H9 (cell line): Measurements from ENCODE around the gene HLA-DQA1. TPM values are rescaled to one million over a fixed set of nuclear protein-coding genes. Genes with fewer than 3 reads are reported as not detected.

Experiments used
- DNase-seq: peaks from one replicate; pipeline ENCODE4 v3.0.0-alpha.2; 2017
- H2AFZ ChIP-seq: one replicate; pipeline ENCODE4 v1.6.1; 2013; ENCODE audit warnings: mild to moderate bottlenecking, low read length, control low read depth, moderate library complexity
- H2AK5ac ChIP-seq: 2 replicates; pipeline ENCODE4 v1.6.1; 2013; ENCODE audit warnings: low read length, control low read depth, mixed read lengths; ENCODE audit not compliant: insufficient read length
- H2BK120ac ChIP-seq: one replicate; pipeline ENCODE4 v1.6.1; 2013; ENCODE audit warnings: low read depth, mild to moderate bottlenecking, low read length, control low read depth, inconsistent platforms; ENCODE audit not compliant: poor library complexity, severe bottlenecking
- H2BK12ac ChIP-seq: 2 replicates; pipeline ENCODE4 v1.6.1; 2013; ENCODE audit warnings: low read length, control low read depth, mixed read lengths, low read depth; ENCODE audit not compliant: insufficient read length
- H2BK15ac ChIP-seq: 2 replicates; pipeline ENCODE4 v1.6.1; 2013; ENCODE audit warnings: low read depth, low read length, control low read depth
- H2BK20ac ChIP-seq: one replicate; pipeline ENCODE4 v1.6.1; 2013; ENCODE audit warnings: low read depth, mild to moderate bottlenecking, low read length, control low read depth, inconsistent platforms; ENCODE audit not compliant: poor library complexity, severe bottlenecking
- H2BK5ac ChIP-seq: 2 replicates; pipeline ENCODE4 v1.6.1; 2013; ENCODE audit warnings: low read length, control low read depth, mixed read lengths; ENCODE audit not compliant: insufficient read length
- H3K14ac ChIP-seq: 2 replicates; pipeline ENCODE4 v1.6.1; 2013; ENCODE audit warnings: low read length, control low read depth; ENCODE audit not compliant: insufficient read depth
- H3K18ac ChIP-seq: 2 replicates; pipeline ENCODE4 v1.6.1; 2013; ENCODE audit warnings: low read depth, mild to moderate bottlenecking, mixed read lengths, low read length, control low read depth; ENCODE audit not compliant: insufficient read length
- H3K23ac ChIP-seq: 2 replicates; pipeline ENCODE4 v1.6.1; 2013; ENCODE audit warnings: low read length, control low read depth, mixed read lengths, low read depth; ENCODE audit not compliant: insufficient read length
- H3K23me2 ChIP-seq: 2 replicates; pipeline ENCODE4 v1.6.1; 2013; ENCODE audit warnings: low read depth, mild to moderate bottlenecking, mixed read lengths, low read length, control low read depth; ENCODE audit not compliant: insufficient read length, poor library complexity, severe bottlenecking
- H3K27ac ChIP-seq: 2 replicates; pipeline ENCODE4 v1.5.1; 2013; ENCODE audit warnings: low read length, control low read depth, mixed read lengths, low read depth; ENCODE audit not compliant: insufficient read length
- H3K27me3 ChIP-seq: 2 replicates; pipeline ENCODE4 v1.6.1; 2013; ENCODE audit warnings: low read length, control low read depth, inconsistent platforms; ENCODE audit not compliant: insufficient read depth
- H3K4ac ChIP-seq: 2 replicates; pipeline ENCODE4 v1.6.1; 2013; ENCODE audit warnings: low read depth, mild to moderate bottlenecking, control low read depth, inconsistent platforms, low read length, moderate library complexity
- H3K4me1 ChIP-seq: 2 replicates; pipeline ENCODE4 v1.6.1; 2013; ENCODE audit warnings: low read length, control low read depth, inconsistent platforms; ENCODE audit not compliant: insufficient read depth
- H3K4me2 ChIP-seq: 2 replicates; pipeline ENCODE4 v1.6.1; 2013; ENCODE audit warnings: low read length, control low read depth, mixed read lengths; ENCODE audit not compliant: insufficient read length, insufficient read depth
- H3K56ac ChIP-seq: 2 replicates; pipeline ENCODE4 v1.6.1; 2013; ENCODE audit warnings: low read depth, mild to moderate bottlenecking, mixed read lengths, low read length, control low read depth; ENCODE audit not compliant: insufficient read length
- H3K79me1 ChIP-seq: 2 replicates; pipeline ENCODE4 v1.6.1; 2013; ENCODE audit warnings: low read depth, mild to moderate bottlenecking, moderate library complexity, low read length, control low read depth, inconsistent platforms; ENCODE audit not compliant: insufficient read depth, poor library complexity, severe bottlenecking
- H3K79me2 ChIP-seq: 2 replicates; pipeline ENCODE4 v1.6.1; 2013; ENCODE audit warnings: low read length, control low read depth, inconsistent platforms; ENCODE audit not compliant: insufficient read depth
- H3K9ac ChIP-seq: 2 replicates; pipeline ENCODE4 v1.6.1; 2013; ENCODE audit warnings: low read length, control low read depth, mixed read lengths; ENCODE audit not compliant: insufficient read length; ENCODE audit errors: extremely low read depth
- H3K9me3 ChIP-seq: one replicate; pipeline ENCODE4 v1.6.1; 2013; ENCODE audit warnings: low read depth, low read length, inconsistent platforms; ENCODE audit not compliant: control insufficient read depth
- H3T11ph ChIP-seq: one replicate; pipeline ENCODE4 v1.6.1; 2013; ENCODE audit warnings: mild to moderate bottlenecking, low read length, control low read depth, inconsistent platforms
- H4K20me1 ChIP-seq: one replicate; pipeline ENCODE4 v1.6.1; 2013; ENCODE audit not compliant: control insufficient read depth, insufficient read length, insufficient read depth
- H4K5ac ChIP-seq: 2 replicates; pipeline ENCODE4 v1.6.1; 2013; ENCODE audit warnings: low read depth, mild to moderate bottlenecking, mixed read lengths, low read length, control low read depth; ENCODE audit not compliant: insufficient read length
- H4K8ac ChIP-seq: replicated peaks from 2 replicates; pipeline ENCODE4 v1.6.1; 2013; ENCODE audit warnings: low read length, control low read depth, mixed read lengths, low read depth; ENCODE audit not compliant: insufficient read length
- H4K91ac ChIP-seq: 2 replicates; pipeline ENCODE4 v1.6.1; 2013; ENCODE audit warnings: low read depth, mild to moderate bottlenecking, moderate library complexity, mixed read lengths, low read length, control low read depth; ENCODE audit not compliant: insufficient read length
- H3K27ac Mint-ChIP-seq, 3 experiments: 2 replicates in 2 of 3; 3 replicates in 1 of 3; pipeline ENCODE4 v1.8.0; 2020 to 2021; ENCODE audit warnings: mixed read lengths in 3 of 3, mild to moderate bottlenecking in 1 of 3, moderate library complexity in 1 of 3
- H3K27me3 Mint-ChIP-seq: 2 replicates; pipeline ENCODE4 v1.8.0; 2021; ENCODE audit warnings: low read depth, mild to moderate bottlenecking, moderate library complexity, mixed read lengths
- H3K36me3 Mint-ChIP-seq, 3 experiments: 2 replicates in 2 of 3; 3 replicates in 1 of 3; pipeline ENCODE4 v1.8.0; 2020 to 2021; ENCODE audit warnings: low read depth in 3 of 3, mixed read lengths in 3 of 3; ENCODE audit not compliant: insufficient read depth in 1 of 3
- H3K4me1 Mint-ChIP-seq, 2 experiments: 2 replicates each; pipeline ENCODE4 v1.8.0; 2020; ENCODE audit warnings: mixed read lengths in 2 of 2
- H3K4me3 Mint-ChIP-seq, 2 experiments: 2 replicates in 1 of 2; 3 replicates in 1 of 2; pipeline ENCODE4 v1.8.0; 2020 to 2021; ENCODE audit warnings: mild to moderate bottlenecking in 2 of 2, mixed read lengths in 2 of 2, moderate library complexity in 1 of 2
- H3K9me3 Mint-ChIP-seq, 2 experiments: 2 replicates in 1 of 2; 3 replicates in 1 of 2; pipeline ENCODE4 v1.8.0; 2020; ENCODE audit warnings: mild to moderate bottlenecking in 2 of 2, mixed read lengths in 2 of 2, moderate library complexity in 1 of 2
- CTCF ChIP-seq: fragments of 200-600 bp; sonication (generic); conservative IDR thresholded peaks from 3 replicates; pipeline ENCODE4 v1.8.0; 2021; ENCODE audit warnings: antibody characterized with exemption, mild to moderate bottlenecking
- WGBS: extraction: QIAGEN DNeasy Blood & Tissue Kit; methylation state at CpG from one replicate; pipeline ENCODE4 v1.1.7; 2013; ENCODE audit warnings: missing lambda C conversion rate, low lambda C conversion rate, mixed read lengths; ENCODE audit not compliant: insufficient read length; ENCODE audit errors: extremely low coverage; 5-methylcytosine and 5-hydroxymethylcytosine counted together
- total RNA-seq: library from RNA; stranded (reverse); gene quantifications from 2 replicates; pipeline ENCODE4 v1.2.1, GENCODE V29; 2021

HLA-DQA1 gene
- total RNA-seq, 1 experiment from 2014 or later = 1.7 TPM

- Histone ChIP-seq H2AK5ac (no peak overlapping the region), H3K9me3 (no peaks in the 10 kb centered on the region), H3K4me1 (peaks cover 2% of the 10 kb centered on the region; the same call in 1 of the 2 replicates), H3K56ac (no peak overlapping the region), H3K14ac (no peak overlapping the region), H4K20me1 (no peaks in the 10 kb centered on the region), H4K8ac (no peak overlapping the region), H4K5ac (no peak overlapping the region), H3K4me2 (no peak overlapping the region), H3K27ac (no peak overlapping the region), H3K23me2 (peaks cover 14% of the 10 kb centered on the region), H4K91ac (no peak overlapping the region), H2BK120ac (no peak overlapping the region), H3T11ph (no peak overlapping the region), H3K79me1 (no peaks in the 10 kb centered on the region), H3K18ac (no peak overlapping the region), H2BK20ac (no peak overlapping the region), H2BK15ac (no peak overlapping the region), H2AFZ (no peak overlapping the region), H3K27me3 (no peaks in the 10 kb centered on the region), H2BK5ac (no peak overlapping the region), H2BK12ac (no peak overlapping the region), H3K23ac (no peak overlapping the region), H3K79me2 (no peaks in the 10 kb centered on the region), H3K9ac (no peak overlapping the region), H3K4ac (no peak overlapping the region)
- no CpG with 5 or more reads among the region's 2 CpGs for WGBS
- peaks cover 18 to 22% of the 10 kb centered on the region in 2 experiments for H3K4me1 Mint-ChIP-seq
- no peak overlapping the region for H3K4me3 Mint-ChIP-seq
- no peaks in the 10 kb centered on the region for H3K36me3 Mint-ChIP-seq
- no peak for DNase-seq
- H3K9me3 Mint-ChIP-seq = no peaks in the 10 kb centered on the region
- H3K27me3 Mint-ChIP-seq = peaks cover 13% of the 10 kb centered on the region
- TF ChIP-seq CTCF = no peak
- no peak overlapping the region for H3K27ac Mint-ChIP-seq
These were observed 49.0 kb upstream of the HLA-DQA1 start for GRCh38 chr6:32588156-32588555.
